ENCODE data around the gene OBP2A. TPM values are rescaled to one million over a fixed set of nuclear protein-coding genes. Genes with fewer than 3 reads are reported as not detected.
"Not testable (repeated sequence)": the region's sequence is repeated elsewhere in the genome, so short reads cannot be mapped to it uniquely, and the experiment has no call there.

The OBP2A gene
- total RNA-seq, result not detected

- intact Hi-C loops (cut with DNase I), result not testable (repeated sequence)
- peak; percentile 39 for DNase-seq (ENCODE audit: low spot score)
Observed at GRCh38 chr9:135545646-135546176, at the start of gene OBP2A. TSS of gene OBP2A (plus strand) at chr9:135546126. CDS start at chr9:135546181, 55 bp downstream.

GRCh38 chr9:135498381-135499126, 47.4 kb upstream of the OBP2A start:
- DNase-seq (ENCODE audit: low spot score) (peak; percentile 53), ATAC-seq (no peak)
- intact Hi-C loops (cut with DNase I), result no loop called here

More at GRCh38 chr9:135545646-135546176, at the start of gene OBP2A:
- not testable (repeated sequence) for ATAC-seq

- ATAC-seq, result peak; percentile 95
- intact Hi-C loops (cut with DNase I), result no loop called here
- peak; percentile 99 for DNase-seq (ENCODE audit: low spot score)
Observed at GRCh38 chr9:135499326-135500070, 46.4 kb upstream of the OBP2A start.

DNA sequence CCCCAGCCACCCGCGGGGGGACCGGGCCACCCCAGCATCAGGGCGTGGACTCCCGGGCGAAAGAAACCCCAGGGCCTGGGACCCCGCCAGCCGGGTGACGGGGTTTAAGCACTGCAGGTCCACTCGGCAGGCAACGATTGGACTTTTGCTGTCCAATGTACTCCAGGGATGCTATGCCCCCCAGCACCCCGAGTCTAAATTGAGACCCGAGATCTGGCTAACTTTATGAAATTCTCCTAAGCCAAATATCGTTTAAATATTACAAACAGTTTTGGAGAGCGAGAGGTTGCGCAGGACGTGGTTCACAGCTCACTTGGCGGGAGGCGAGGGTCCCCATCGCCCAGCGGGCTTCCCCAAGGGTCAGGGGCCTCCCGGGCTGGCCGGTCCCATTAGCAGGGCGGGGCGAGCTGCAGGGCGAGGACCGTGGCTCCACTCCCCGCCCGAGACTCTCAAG, 45.8 kb upstream of the OBP2A start:
- intact Hi-C loops (cut with DNase I), result no loop called here
- ATAC-seq (peak; percentile 48), DNase-seq (ENCODE audit: low spot score) (no peak)

DNA sequence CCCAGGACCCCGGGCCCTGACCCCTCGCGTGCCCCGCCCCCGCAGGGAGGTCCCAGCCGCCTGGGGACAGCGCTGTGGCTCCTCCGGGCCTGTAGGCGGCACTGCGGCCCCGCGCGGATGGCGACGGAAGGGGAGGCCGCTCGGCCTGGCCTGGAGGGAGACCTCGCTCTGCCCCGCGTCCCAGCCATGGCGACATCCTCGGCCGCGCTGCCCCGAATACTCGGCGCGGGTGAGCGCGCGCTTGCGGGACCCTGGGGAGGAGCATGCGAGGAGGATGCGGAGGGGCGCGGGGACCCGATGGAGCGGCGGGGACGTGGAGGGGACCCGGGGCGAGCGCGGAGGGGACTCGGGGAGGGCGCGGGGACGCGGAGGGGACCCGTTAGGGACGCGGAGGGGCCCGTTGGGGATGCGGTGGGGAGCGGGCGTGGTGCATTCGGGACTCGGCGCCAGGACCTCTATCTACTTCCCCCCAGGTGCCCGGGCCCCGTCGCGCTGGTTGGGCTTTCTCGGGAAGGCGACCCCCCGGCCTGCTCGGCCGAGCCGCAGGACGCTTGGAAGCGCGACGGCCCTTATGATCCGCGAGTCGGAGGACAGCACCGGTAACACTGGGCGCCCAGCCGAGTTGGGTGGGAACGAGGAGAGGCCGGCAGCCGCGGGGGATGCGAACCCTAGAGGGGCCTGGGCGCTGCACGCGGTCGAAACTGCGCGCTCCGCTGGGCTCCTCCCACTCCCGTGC, 45.2 kb upstream of the OBP2A start, which contains the start of gene MRPS2:
MRPS2 (plus strand) TSS at position 158 of the 736 bp plus-strand sequence; CDS start at position 187, 29 bp downstream.
- DNase-seq (ENCODE audit: low spot score) (peak; percentile 91), ATAC-seq (peak; percentile 95)
- intact Hi-C loops (cut with DNase I), result no loop called here

- ATAC-seq (peak; percentile 21), DNase-seq (ENCODE audit: low spot score) (no peak)
- intact Hi-C loops (cut with DNase I), result no loop called here
Observed at GRCh38 chr9:135501261-135502167, 44.4 kb upstream of the OBP2A start.

GRCh38 chr9:135502168-135502872, 43.6 kb upstream of the OBP2A start:
- ATAC-seq, result no peak
- intact Hi-C loops (cut with DNase I), result no loop called here
- DNase-seq (ENCODE audit: low spot score), result no peak

- no peak for DNase-seq (ENCODE audit: low spot score)
- ATAC-seq, result no peak
- intact Hi-C loops (cut with DNase I), result no loop called here
Observed at GRCh38 chr9:135502873-135503321, 43.0 kb upstream of the OBP2A start.

- DNase-seq (ENCODE audit: low spot score) (no peak), ATAC-seq (no peak)
- intact Hi-C loops (cut with DNase I), result no loop called here
Observed at GRCh38 chr9:135503371-135504261, 42.3 kb upstream of the OBP2A start.

GRCh38 chr9:135504262-135505243, 41.4 kb upstream of the OBP2A start:
- ATAC-seq, result no peak
- peak; percentile 76 for DNase-seq (ENCODE audit: low spot score)
- intact Hi-C loops (cut with DNase I), result no loop called here

GRCh38 chr9:135505406-135506187, 40.3 kb upstream of the OBP2A start:
- no peak for DNase-seq (ENCODE audit: low spot score)

GRCh38 chr9:135506327-135507103, 39.4 kb upstream of the OBP2A start:
- no peak for ATAC-seq
- no peak for DNase-seq (ENCODE audit: low spot score)
- intact Hi-C loops (cut with DNase I), result no loop called here

More at GRCh38 chr9:135505406-135506187, 40.3 kb upstream of the OBP2A start:
- ATAC-seq, result no peak
- intact Hi-C loops (cut with DNase I), result no loop called here

DNA sequence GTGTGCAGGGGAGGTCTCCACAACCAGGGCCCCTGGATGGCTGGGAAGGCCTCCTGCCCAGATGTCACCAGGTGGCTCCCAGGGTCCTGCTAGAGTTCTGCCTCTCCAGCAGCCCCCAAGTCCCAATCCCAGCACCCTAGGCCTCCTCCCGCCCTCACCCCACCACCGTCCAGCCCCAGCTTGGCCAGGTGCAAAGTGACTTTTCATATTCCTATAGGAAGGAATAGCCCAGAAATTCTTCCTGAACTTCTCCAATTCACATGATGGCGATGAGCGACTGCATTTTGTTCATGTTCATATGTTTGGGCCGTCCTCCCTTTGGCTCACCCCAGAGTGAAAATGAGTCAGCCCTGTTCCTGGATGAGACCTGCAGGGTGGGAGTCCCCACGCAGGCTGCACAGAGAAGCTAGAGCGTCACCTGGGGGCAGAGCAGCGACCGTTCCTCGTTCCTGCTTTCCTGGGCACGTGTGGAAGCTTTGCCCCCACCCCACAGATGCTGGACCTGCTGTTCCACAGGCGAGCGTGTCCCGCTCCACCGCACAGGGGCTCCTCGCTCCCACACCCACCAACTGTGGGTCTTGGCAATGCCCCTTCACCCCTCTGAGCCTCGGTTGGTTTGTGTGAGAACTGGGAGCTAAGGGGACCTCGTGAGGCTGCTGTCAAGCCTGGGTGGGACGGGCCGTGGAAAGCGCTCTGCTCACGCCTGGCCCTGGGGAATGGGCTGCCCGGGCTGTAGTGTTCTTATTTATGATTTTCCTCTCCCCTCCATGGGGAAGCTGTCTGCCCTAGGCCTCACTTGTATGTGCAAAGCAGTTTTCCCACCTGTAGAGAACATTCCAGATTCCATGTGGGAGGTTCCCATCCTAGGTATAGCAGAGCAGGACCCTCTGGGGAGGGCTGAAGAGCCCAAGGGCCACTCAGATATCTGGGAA, 38.6 kb upstream of the OBP2A start:
- intact Hi-C loops (cut with DNase I), result no loop called here
- ATAC-seq, result no peak
- peak; percentile 26 for DNase-seq (ENCODE audit: low spot score)
